GM19328 (cell line): ENCODE data around the gene FOXC2.

Experiments used
- ATAC-seq: cut with Tn5 transposase; IDR thresholded peaks from one replicate; pipeline ENCODE4 v1.9.1; 2021; ENCODE audit warnings: mild to moderate bottlenecking, moderate library complexity; ENCODE audit not compliant: unreplicated experiment

Gene FOXC2

DNA sequence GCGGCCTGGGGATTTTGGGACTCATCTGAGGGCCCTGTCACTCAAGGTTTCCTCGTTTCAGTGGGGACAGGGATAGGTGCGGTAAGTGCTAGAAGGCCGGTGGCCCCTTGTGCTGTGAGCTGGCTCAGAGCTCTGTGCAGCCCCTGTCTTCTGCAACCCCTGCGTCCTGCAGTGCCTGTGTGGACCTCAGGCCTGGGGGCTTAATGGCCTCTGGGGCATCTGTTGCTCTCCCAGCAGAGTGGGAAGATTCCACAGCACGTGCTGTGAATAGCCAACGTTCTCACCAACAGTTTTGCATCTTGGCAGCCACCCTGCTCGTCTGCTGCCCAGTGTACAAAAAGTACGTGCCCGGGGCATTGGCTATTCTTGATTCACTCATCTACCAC is 4.9 kb downstream of the FOXC2 start:
- no peak for ATAC-seq

DNA sequence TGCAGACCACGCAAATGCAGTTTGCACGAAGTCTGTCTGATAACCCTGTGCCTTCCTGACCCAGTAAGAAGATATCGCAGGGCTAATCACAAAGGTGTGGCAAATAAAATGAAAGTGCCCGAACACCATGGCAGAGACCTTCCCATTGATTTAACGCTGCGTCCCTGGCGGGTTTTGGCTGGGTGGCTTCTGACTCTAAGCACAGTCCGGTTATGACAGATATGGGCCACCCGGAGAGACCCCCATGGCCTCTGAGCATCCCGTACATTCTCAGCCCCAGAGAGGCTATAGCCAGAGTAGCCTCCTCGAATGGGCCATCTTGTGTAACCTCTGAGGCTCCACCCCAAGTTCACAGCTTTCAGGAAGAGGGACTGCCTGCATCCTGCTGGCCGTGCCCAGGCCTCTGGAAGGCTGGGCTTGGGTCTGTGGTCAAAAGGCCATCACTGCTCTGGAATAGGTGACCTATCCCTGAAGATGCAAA is 5.5 kb downstream of the FOXC2 start:
- ATAC-seq, result no peak

DNA sequence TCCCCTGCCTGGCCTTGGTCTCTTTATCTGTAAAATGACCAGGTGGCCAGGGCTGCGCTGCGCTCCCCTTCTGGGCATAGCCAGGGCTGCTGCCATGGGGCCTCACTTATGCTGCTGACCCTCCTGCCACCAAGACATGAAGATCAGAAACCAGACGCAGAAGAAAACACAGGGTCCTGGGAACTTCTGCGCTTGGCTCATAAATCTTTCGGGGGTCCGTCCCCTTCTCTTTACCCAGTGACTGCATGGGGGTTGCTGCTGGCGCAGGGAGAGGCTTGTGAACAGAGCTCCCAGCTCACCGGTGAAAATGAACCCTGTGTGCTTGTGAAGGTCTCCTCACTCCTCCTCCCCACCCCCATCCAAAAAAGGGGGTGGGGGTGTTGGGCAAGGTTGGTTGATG is 6.0 kb downstream of the FOXC2 start:
- no peak for ATAC-seq

DNA sequence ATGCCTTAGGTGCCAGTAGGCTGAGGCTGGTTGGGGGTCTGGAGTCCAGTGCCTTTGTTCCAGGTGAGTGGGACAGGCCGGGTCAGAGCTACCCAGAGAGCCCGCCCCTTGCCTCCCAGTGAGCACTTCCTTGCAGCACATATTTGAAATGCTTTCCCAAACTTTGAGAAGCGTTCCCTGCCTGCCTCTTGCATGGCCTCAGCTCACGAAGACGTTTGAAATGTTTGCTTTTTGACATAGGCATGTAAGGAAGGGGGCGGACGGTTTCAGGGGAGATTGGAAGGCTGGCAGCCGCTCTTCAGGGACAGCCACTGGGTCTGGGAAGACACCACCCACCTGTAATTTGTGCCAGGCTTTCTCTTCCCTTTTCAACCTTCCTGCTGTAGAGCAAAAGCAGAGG is 6.6 kb downstream of the FOXC2 start:
- ATAC-seq, result no peak

- no peak for ATAC-seq
These were observed 7.2 kb downstream of the FOXC2 start for GRCh38 chr16:86573646-86574508.

DNA sequence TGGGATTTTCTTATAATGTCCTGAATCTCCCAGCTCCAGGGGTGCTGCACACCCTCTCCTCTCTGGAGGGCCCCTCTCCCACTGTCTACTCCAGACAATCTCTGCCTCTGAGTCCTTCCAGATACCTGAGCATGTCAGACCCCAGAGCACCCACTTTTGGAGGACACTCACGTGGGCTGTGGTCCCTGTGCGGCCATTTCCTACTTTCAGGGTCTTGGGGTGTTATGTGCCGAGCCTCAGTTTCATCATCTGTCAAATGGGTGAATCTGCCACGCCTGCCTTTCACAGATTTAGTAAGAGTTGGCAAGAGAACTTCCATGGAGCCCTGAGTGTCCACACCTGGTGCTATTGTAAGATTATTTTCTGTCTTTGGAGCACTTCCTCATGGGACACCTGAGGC is 8.0 kb downstream of the FOXC2 start:
- ATAC-seq, result no peak

- no peak for ATAC-seq
These were observed 8.6 kb downstream of the FOXC2 start for GRCh38 chr16:86575095-86575685.

DNA sequence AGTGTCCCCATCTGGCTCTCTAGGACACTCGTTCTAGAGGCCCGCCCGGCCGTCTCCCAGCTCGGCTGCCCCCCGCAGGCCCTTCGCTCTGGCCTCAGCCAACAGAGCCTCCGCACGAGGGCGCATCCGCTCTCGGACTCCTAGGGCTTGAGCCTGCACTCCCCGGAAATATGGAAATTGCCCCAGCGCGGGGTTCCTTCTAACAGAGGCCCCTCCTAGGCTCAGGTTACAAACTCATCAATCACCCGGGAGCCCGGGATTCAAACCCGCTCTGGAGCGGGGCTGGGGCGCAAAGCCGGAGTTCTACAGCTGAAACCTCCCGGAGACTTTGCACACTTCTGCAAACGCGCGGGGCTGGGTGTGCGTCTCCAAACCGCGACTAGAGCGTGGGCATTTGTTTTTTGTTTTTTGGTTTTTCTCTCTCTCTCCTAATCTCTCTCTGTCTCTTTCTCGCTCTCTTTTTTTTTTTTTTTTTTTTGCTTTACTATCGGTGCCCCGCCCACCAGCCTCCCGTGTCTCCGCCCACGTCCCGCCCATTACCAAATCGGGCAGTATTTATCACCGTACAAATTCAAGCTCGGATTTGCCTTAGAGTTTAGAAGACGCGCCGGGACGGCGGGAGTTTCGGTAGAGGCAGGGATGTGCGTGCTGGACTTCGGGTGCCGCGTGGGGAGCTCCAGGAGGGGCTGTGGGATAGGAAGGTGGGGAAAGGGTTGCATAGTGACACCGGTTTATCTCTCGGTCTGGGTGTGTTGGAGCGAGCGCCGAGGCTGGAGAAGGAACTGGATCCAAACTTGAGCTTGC is 9.3 kb downstream of the FOXC2 start:
- no peak for ATAC-seq

- no peak for ATAC-seq
These were observed 10.1 kb downstream of the FOXC2 start for GRCh38 chr16:86576591-86577313.

GRCh38 chr16:86577314-86577971 is 10.8 kb downstream of the FOXC2 start:
- no peak for ATAC-seq

DNA sequence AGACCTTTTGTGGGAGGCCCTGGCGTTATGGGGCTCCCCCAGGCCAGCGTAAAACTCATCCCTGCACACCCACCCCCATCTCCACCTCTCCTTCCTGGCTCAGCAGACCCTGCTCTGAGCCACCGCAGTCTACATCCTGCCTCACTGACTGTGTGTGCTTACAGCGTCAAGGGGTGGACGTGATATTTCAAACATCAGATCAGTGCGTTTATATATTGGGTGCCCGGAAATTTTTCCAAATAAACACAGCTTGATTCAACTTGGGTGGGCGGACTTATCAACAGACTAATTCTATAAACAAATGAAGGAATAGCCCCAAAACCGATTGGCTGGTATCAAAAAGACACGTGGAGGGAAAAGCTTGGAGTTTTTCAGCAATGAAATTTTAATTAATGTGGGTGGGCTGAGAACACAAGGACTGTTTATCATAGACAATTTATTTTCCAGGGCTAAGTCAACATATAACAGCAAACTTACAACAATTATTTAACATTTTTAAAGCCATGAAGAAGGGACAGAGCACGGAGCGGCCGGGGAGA is 11.5 kb downstream of the FOXC2 start, which contains the start of gene FOXL1:
TSS of gene FOXL1 (plus strand) at position 489 of the 539 bp plus-strand sequence. CDS start 175 bp downstream, outside the sequence.
- no peak for ATAC-seq

- ATAC-seq, result no peak
These were observed 12.1 kb downstream of the FOXC2 start for GRCh38 chr16:86578611-86579267.

DNA sequence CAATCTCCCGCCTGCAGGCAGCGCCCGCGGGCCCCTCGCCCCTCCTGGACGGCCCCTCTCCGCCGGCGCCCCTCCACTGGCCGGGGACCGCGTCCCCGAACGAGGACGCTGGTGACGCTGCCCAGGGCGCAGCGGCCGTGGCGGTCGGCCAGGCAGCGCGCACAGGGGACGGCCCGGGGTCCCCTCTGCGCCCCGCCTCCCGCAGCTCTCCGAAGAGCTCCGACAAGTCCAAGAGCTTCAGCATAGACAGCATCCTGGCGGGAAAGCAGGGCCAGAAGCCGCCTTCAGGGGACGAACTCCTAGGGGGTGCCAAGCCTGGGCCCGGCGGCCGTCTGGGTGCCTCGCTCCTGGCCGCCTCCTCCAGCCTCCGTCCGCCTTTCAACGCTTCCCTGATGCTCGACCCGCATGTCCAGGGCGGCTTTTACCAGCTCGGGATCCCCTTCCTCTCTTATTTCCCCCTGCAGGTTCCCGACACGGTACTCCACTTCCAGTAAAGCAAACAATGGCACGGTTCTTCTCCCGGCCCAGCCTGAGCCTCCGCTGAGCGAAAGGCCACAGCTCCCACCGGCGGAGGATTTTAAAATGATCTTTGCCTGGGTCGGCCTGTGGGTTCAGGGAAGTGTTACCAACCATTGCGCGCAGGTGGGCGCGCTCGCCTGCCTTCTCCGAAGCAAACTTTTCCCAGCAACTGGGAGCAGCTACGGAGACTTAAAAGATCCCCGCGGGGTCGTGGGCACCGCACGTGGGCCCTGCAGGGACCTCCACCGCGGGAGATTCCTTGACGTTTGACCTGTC is 12.8 kb downstream of the FOXC2 start:
- ATAC-seq, result no peak

- ATAC-seq, result no peak
These were observed 13.6 kb downstream of the FOXC2 start for GRCh38 chr16:86580063-86580790.

- ATAC-seq, result no peak
These were observed 14.2 kb downstream of the FOXC2 start for GRCh38 chr16:86580791-86581170.

GRCh38 chr16:86581458-86581857 is 14.8 kb downstream of the FOXC2 start:
- no peak for ATAC-seq

DNA sequence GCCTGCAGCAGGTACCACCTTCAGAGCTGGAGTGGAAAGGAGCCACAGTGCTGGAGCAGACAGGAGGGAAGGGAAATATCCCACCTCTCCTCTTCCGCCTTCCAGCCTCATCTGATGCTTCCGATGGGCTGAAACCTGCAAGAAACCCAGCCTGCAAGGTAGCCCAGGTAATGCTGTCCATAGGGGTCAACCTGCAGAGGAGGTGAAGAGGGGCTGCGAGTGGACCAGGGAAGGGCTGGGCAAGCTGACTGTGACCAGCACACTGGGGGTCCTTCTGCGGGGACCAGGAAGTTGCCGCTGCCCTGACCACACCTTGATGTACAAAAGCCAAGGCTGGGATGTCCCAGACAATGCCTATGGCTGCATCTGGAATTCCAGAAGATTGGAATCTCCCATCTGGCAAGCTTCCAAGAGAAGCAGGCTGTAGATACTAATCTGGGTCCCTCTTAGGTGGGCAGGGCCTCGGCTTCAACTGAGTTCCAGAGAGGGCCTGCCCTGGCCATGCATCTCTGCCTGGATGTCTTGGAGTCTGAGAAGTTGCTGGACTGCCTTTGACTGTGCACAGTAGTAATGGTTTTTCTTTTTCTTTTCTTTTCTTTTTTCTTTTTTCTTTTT is 17.5 kb downstream of the FOXC2 start:
- no peak for ATAC-seq
